ENCODE results near the gene NAV3. TPM values are rescaled to one million over a fixed set of nuclear protein-coding genes. Genes with fewer than 3 reads are reported as not detected.

The NAV3 gene
- total RNA-seq, 1 donor from 2014 or later: 11.4 TPM

- H3K9me3 Mint-ChIP-seq: peaks cover 2% of the 10 kb centered on the region
- Histone ChIP-seq H3F3A (ENCODE audit: low read depth) (no peaks in the 10 kb centered on the region), H3K27ac (no peak overlapping the region), H3K4me3 (no peak overlapping the region), H3K27me3 (no peaks in the 10 kb centered on the region), H3K9ac (no peak overlapping the region), H3K4me1 (no peaks in the 10 kb centered on the region), H3K9me3 (ENCODE audit: low read depth) (no peaks in the 10 kb centered on the region), H4K20me1 (ENCODE audit: low read depth) (no peaks in the 10 kb centered on the region), H3K36me3 (no peaks in the 10 kb centered on the region), H2AFZ (replicated peaks) (no peak overlapping the region), H3K4me2 (no peak overlapping the region), H3K79me2 (ENCODE audit: low read depth) (no peaks in the 10 kb centered on the region)
- H3K4me1 Mint-ChIP-seq: no peaks in the 10 kb centered on the region
- no peak overlapping the region for H3K4me3 Mint-ChIP-seq
- H3K36me3 Mint-ChIP-seq: no peaks in the 10 kb centered on the region
- no peak for DNase-seq (ENCODE audit: low spot score)
- peaks cover 2% of the 10 kb centered on the region for H3K27me3 Mint-ChIP-seq (ENCODE audit: insufficient read depth, low read depth)
- H3K27ac Mint-ChIP-seq: no peak overlapping the region
- TF ChIP-seq CTCF (IDR thresholded peaks at IDR 0.05): no peak
Measured at GRCh38 chr12:77821699-77822203, 8.9 kb upstream of the NAV3 start.

- H3K27ac Mint-ChIP-seq: no peak overlapping the region
- H3K27me3 ChIP-seq: no peaks in the 10 kb centered on the region
- no peaks in the 10 kb centered on the region for H3K9me3 Mint-ChIP-seq
- no peak overlapping the region for H3K4me3 Mint-ChIP-seq
- H3K9me3 ChIP-seq (ENCODE audit: low read depth): no peaks in the 10 kb centered on the region
- no peak overlapping the region for H3K4me2 ChIP-seq
- TF ChIP-seq EZH2 (IDR thresholded peaks at IDR 0.05) (no peak), CTCF (IDR thresholded peaks at IDR 0.05) (no peak), EZH2phosphoT487 (IDR thresholded peaks at IDR 0.05) (no peak)
- no peak overlapping the region for H2AFZ ChIP-seq (replicated peaks)
- no peaks in the 10 kb centered on the region for H3K4me1 ChIP-seq
- H3K27ac ChIP-seq: no peak overlapping the region
- no peaks in the 10 kb centered on the region for H4K20me1 ChIP-seq (ENCODE audit: low read depth)
- no peaks in the 10 kb centered on the region for H3K4me1 Mint-ChIP-seq
- H3K27me3 Mint-ChIP-seq (ENCODE audit: insufficient read depth, low read depth): no peaks in the 10 kb centered on the region
- no peak overlapping the region for H3K4me3 ChIP-seq
- no peaks in the 10 kb centered on the region for H3K79me2 ChIP-seq (ENCODE audit: low read depth)
- DNase-seq (ENCODE audit: low spot score): no peak
- H3K36me3 ChIP-seq: no peaks in the 10 kb centered on the region
- no peaks in the 10 kb centered on the region for H3F3A ChIP-seq (ENCODE audit: low read depth)
- no peak overlapping the region for H3K9ac ChIP-seq
- H3K36me3 Mint-ChIP-seq: no peaks in the 10 kb centered on the region
Measured at GRCh38 chr12:77833329-77833728, 2.6 kb downstream of the NAV3 start.

- Histone ChIP-seq H4K20me1 (ENCODE audit: low read depth) (no peaks in the 10 kb centered on the region), H3K27ac (no peak overlapping the region), H3K4me1 (no peaks in the 10 kb centered on the region), H3K79me2 (ENCODE audit: low read depth) (no peaks in the 10 kb centered on the region), H3F3A (ENCODE audit: low read depth) (no peaks in the 10 kb centered on the region), H3K9ac (no peak overlapping the region), H3K4me3 (no peak overlapping the region), H3K9me3 (ENCODE audit: low read depth) (no peaks in the 10 kb centered on the region), H3K36me3 (no peaks in the 10 kb centered on the region), H2AFZ (replicated peaks) (no peak overlapping the region), H3K4me2 (no peak overlapping the region), H3K27me3 (no peaks in the 10 kb centered on the region)
- Mint-ChIP-seq H3K4me3 (no peak overlapping the region), H3K36me3 (no peaks in the 10 kb centered on the region), H3K27me3 (ENCODE audit: insufficient read depth, low read depth) (no peaks in the 10 kb centered on the region), H3K4me1 (no peaks in the 10 kb centered on the region), H3K27ac (no peak overlapping the region), H3K9me3 (no peaks in the 10 kb centered on the region)
- no peak for TF ChIP-seq EZH2phosphoT487 (IDR thresholded peaks at IDR 0.05)
- no peak for TF ChIP-seq CTCF (IDR thresholded peaks at IDR 0.05)
- TF ChIP-seq EZH2 (IDR thresholded peaks at IDR 0.05): no peak
- DNase-seq (ENCODE audit: low spot score): no peak
Measured at GRCh38 chr12:77834618-77835017, 3.9 kb downstream of the NAV3 start.

All from neural progenitor cell (in vitro differentiated cells).